ENCODE results near the gene ULK4.
A peak's percentile ranks its signal among the peaks of the same experiment; 100 is the strongest.

ULK4 gene

GRCh38 chr3:41936384-41936783 is 25.5 kb downstream of the ULK4 start:
- no peak for TF ChIP-seq CTCF (IDR thresholded peaks at IDR 0.05; ENCODE audit: control insufficient read depth, insufficient read depth, low read depth, low read length, missing control alignments)
- no peak for DNase-seq (ENCODE audit: low read depth)

DNA sequence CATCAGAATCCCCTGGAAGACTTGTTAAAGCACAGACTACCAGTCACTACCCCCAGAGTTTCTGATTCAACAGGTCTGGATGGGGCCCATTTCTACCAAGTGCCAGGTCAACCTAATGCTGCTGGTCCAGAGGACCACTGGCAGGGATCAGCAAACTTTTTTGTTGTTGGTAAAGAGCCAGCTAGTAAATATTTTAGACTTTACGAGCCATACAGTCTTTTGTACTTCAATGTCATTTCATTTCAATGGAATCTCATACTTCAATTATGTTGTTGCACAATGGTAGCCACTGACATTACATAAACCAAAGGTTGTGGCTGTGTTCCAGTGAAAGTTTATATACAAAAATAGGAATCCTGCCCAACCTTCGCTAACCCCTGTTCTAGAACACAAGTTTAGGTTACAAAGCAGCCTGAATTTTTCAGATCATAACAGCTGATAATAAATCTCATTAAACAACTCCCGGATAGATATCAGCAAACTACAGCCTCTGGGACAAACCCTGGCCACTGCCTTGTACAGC is 28.7 kb downstream of the ULK4 start:
- H3K4me3 ChIP-seq (ENCODE audit: control insufficient read depth, low read depth, low read length) = no peak overlapping the region
- peak; percentile 86 for DNase-seq (ENCODE audit: low read depth)
- TF ChIP-seq CTCF (IDR thresholded peaks at IDR 0.05; ENCODE audit: control insufficient read depth, insufficient read depth, low read depth, low read length, missing control alignments) = no peak

More at GRCh38 chr3:41936384-41936783, 25.5 kb downstream of the ULK4 start:
- no peak overlapping the region for H3K4me3 ChIP-seq (ENCODE audit: control insufficient read depth, low read depth, low read length)

- DNase-seq (ENCODE audit: low read depth) = no peak
Observed at GRCh38 chr3:41932464-41932863, 29.4 kb downstream of the ULK4 start.

DNA sequence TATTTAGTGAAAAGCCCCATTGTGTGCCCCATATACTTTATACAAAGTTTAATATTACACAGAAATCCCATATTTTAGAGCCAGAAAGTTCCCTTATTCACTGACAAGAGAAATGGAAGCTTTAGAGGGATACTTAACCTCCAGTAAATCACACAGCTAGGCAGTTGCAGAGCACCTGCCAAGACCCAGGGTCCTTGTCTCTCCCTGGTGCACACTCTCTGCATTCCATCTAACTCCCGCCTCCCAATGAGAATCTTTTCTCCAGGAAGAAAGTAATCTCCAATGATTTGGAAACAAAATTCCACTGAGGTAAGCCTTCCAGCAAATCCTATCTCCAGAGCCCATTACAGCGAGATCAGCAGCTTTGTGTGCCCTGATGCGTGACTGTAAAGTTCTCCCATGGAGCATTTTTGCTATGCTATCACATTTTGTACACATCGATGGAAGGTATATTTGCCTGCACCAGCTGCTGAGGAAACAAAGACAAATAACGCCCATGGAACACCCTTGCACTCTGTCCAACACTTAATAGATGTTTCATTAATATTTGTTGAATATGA is 41.4 kb downstream of the ULK4 start:
- TF ChIP-seq CTCF (IDR thresholded peaks at IDR 0.05; ENCODE audit: control insufficient read depth, insufficient read depth, low read depth, low read length, missing control alignments) = no peak
- no peak for DNase-seq (ENCODE audit: low read depth)
- H3K4me3 ChIP-seq (ENCODE audit: control insufficient read depth, low read depth, low read length) = no peak overlapping the region

More at GRCh38 chr3:41932464-41932863, 29.4 kb downstream of the ULK4 start:
- no peak for TF ChIP-seq CTCF (IDR thresholded peaks at IDR 0.05; ENCODE audit: control insufficient read depth, insufficient read depth, low read depth, low read length, missing control alignments)
- no peak overlapping the region for H3K4me3 ChIP-seq (ENCODE audit: control insufficient read depth, low read depth, low read length)

DNA sequence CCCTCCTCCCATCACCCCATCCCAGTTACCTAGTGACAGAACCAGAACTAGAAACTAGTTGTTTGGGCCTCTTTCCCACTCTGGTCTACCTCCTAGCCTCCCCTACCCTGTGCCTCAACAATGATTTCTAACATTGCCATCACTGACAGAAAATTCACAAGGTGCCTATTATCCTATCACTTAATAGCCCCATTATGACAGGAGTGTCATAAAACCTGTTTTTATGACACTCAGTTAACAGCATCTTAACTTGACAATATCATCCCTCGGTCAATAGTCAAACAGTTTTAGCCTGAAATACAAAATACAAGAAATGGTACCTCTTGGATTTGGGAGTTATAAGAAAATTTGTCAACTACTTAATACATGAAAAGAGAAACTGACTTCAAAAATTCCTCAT is 46.5 kb downstream of the ULK4 start:
- no peak for TF ChIP-seq CTCF (IDR thresholded peaks at IDR 0.05; ENCODE audit: control insufficient read depth, insufficient read depth, low read depth, low read length, missing control alignments)
- no peak overlapping the region for H3K4me3 ChIP-seq (ENCODE audit: control insufficient read depth, low read depth, low read length)
- no peak for DNase-seq (ENCODE audit: low read depth)

DNA sequence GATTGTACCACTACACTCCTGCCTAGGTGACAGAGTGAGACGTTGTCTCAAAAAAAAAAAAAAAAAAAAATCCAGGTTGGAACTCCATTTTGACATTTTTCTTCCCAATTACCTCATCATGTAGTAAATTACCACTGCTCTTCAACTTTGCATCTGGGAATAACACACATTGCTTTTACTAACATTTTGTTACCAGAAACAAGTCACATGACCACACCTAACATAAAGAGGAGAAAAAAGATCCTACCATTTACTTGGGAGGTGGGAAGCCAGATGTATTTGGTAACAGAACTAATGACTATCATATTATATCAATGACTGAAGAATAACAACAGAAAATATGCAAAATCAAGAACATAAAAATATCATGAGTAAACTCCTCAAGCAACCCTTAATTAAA is 49.6 kb downstream of the ULK4 start:
- DNase-seq (ENCODE audit: low read depth) = no peak

More for the DNA sequence above, 49.6 kb downstream of the ULK4 start:
- TF ChIP-seq CTCF (IDR thresholded peaks at IDR 0.05; ENCODE audit: control insufficient read depth, insufficient read depth, low read depth, low read length, missing control alignments) = no peak
- H3K4me3 ChIP-seq (ENCODE audit: control insufficient read depth, low read depth, low read length) = no peak overlapping the region
